Activated CD8-positive, alpha-beta memory T cell treated with anti-CD3 and anti-CD28 coated beads, Interleukin-2, amount 50 U/mL, for 1 hour (primary cell): ENCODE measurements around the gene UXT.
"Not testable (repeated sequence)": the region's sequence is repeated elsewhere in the genome, so short reads cannot be mapped to it uniquely, and the experiment has no call there.

ENCODE experiments used
- DNase-seq: peaks from one replicate; pipeline ENCODE4 v3.0.0-alpha.2; 2020; ENCODE audit errors: extremely low read depth

UXT gene

DNA sequence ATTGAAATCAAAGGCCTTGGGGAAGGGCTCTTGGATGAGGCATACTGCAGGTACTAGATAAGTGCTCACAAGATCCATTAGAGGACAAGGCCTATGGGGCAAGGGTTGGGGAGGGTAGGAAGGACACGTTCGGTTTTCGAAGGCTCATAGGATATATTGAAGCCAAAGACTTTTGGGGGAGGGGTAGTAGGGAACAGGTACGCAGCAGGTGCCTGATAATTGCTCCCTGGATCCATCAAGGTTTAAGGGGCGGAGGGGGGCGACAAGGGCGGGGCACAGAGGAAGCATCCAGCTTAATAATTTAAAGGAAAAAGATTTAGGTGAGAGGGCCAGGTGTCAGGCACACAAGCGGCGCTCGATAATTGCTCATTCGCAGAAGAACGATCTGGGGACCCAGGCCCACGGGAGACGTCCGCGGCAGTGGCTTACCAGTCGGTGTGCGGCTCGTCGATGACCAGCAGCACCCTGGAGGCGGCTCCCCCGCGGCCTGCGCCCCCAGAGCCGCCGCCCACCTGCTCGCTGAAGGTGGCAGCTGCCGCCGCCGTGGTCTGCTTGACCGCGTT, 40.0 kb downstream of the UXT start:
- DNase-seq, result no peak

DNA sequence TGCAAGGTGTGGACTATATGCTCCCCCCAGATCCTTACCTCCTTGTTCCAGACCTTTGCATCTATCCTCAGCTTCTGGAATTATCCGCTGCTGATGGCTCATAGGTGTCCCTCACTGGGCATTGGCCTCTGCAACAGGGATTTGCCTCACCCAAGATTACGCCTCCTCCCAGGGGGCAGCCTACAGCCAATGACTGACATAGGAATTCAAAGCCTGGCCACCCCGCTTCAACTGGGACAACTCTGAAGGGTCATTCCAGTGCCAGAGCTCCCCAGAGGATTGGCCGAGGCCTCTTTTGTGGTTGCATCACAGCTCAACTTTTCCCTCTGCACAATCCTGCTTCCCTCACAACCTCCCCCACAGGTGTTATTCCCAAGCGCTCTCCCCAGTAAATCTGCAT, 44.4 kb downstream of the UXT start:
- no peak for DNase-seq

- no peak for DNase-seq
These were observed 45.9 kb downstream of the UXT start for GRCh38 chrX:47613082-47613481.

DNA sequence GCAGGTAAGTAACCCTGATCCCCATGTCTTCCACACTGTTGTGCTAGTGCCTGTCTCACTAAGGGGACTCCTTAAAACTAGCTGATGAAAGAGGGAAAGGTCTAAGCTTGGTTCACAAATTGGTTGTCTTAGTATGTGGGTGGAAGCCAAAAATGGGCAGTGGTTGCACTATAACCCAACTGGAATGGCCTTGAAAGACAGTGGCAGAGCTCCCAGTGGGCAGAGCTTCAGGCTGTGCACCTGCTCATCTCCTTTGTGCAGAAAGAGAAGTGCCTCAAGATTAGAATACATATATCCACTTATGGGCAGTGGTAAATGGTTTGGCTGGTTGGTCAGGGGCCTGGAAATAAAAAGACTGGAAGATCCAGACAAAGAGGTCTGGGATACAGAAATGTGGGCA, 46.6 kb downstream of the UXT start:
- DNase-seq, result no peak

GRCh38 chrX:47611926-47612325, 47.1 kb downstream of the UXT start:
- DNase-seq, result no peak

- DNase-seq, result no peak
These were observed 47.5 kb downstream of the UXT start for GRCh38 chrX:47611489-47611888.

- DNase-seq, result no peak
These were observed 48.5 kb downstream of the UXT start for GRCh38 chrX:47610511-47610910.

GRCh38 chrX:47608130-47608810, 50.7 kb downstream of the UXT start:
- DNase-seq, result no peak

- DNase-seq, result no peak
These were observed 51.9 kb downstream of the UXT start for GRCh38 chrX:47607091-47607490.

GRCh38 chrX:47605024-47605423, 54.0 kb downstream of the UXT start:
- no peak for DNase-seq

DNA sequence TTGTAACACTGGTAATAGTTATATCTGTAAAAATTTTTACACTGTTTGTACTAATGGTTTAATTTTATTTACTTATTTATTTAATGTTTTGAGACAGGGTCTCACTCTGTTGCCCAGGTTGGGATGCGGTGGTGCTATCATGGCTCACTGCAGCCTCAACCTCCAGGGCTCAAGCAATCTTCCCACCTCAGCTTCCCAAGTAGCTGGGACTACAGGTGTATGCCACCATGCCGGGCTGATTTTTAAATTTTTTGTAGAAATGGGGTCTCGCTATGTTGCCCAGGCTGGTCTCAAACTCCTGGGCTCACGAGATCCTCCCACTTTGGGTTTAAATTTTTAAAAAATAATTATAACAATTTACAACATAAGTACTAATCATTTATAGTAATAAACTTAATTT, 55.9 kb downstream of the UXT start:
- not testable (repeated sequence) for DNase-seq
